ENCODE results near the gene RPS21.

Gene RPS21

GRCh38 chr20:62406635-62407176, 19.8 kb downstream of the RPS21 start:
- H3K4me1 ChIP-seq (ENCODE audit: control insufficient read depth in 1 of 2, insufficient read depth in 1 of 2, low read depth in 1 of 2, low read length in 1 of 2), result peaks cover 29 to 38% of the 10 kb centered on the region in 2 experiments
- H3K36me3 ChIP-seq, result peaks cover 15% of the 10 kb centered on the region
- no peak for TF ChIP-seq CTCF (IDR thresholded peaks at IDR 0.05)
- H3K27me3 ChIP-seq, result peaks cover 18% of the 10 kb centered on the region
- H3K4me3 ChIP-seq (ENCODE audit: low read depth in 1 of 2, low read length in 1 of 2), result peak overlapping the region; percentile 55 to 59
- H3K9me3 ChIP-seq, result no peaks in the 10 kb centered on the region
- peak overlapping the region; percentile 49 for H3K27ac ChIP-seq

GRCh38 chr20:62407221-62407992, 20.5 kb downstream of the RPS21 start, which contains the start of gene CABLES2:
Gene CABLES2 (minus strand): TSS chr20:62407285. CDS start chr20:62407276, 9 bp downstream.
- Histone ChIP-seq H3K4me3 (ENCODE audit: low read depth in 1 of 2, low read length in 1 of 2) (peak within 1 kb of the TSS; percentile 81 to 82), H3K36me3 (peaks cover 8% of the 10 kb centered on the region), H3K9me3 (no peaks in the 10 kb centered on the region), H3K4me1 (ENCODE audit: control insufficient read depth in 1 of 2, insufficient read depth in 1 of 2, low read depth in 1 of 2, low read length in 1 of 2) (peaks cover 29 to 38% of the 10 kb centered on the region in 2 experiments), H3K27ac (peak within 1 kb of the TSS; percentile 67), H3K27me3 (peaks cover 18% of the 10 kb centered on the region)
- peak; percentile 77 for TF ChIP-seq CTCF (IDR thresholded peaks at IDR 0.05)

GRCh38 chr20:62408055-62408454, 21.2 kb downstream of the RPS21 start:
- peaks cover 3% of the 10 kb centered on the region for H3K36me3 ChIP-seq
- H3K4me3 ChIP-seq (ENCODE audit: low read depth in 1 of 2, low read length in 1 of 2), result peak overlapping the region; percentile 81 to 82
- H3K27ac ChIP-seq, result peak overlapping the region; percentile 67
- TF ChIP-seq CTCF (IDR thresholded peaks at IDR 0.05), result no peak
- peaks cover 29 to 38% of the 10 kb centered on the region in 2 experiments for H3K4me1 ChIP-seq (ENCODE audit: control insufficient read depth in 1 of 2, insufficient read depth in 1 of 2, low read depth in 1 of 2, low read length in 1 of 2)
- H3K27me3 ChIP-seq, result peaks cover 18% of the 10 kb centered on the region
- H3K9me3 ChIP-seq, result no peaks in the 10 kb centered on the region

- Histone ChIP-seq H3K9me3 (no peaks in the 10 kb centered on the region), H3K27ac (no peak overlapping the region), H3K36me3 (no peaks in the 10 kb centered on the region), H3K4me3 (ENCODE audit: low read depth in 1 of 2, low read length in 1 of 2) (no peak overlapping the region), H3K4me1 (ENCODE audit: control insufficient read depth in 1 of 2, insufficient read depth in 1 of 2, low read depth in 1 of 2, low read length in 1 of 2) (peaks cover 29 to 38% of the 10 kb centered on the region in 2 experiments), H3K27me3 (peaks cover 18% of the 10 kb centered on the region)
- no peak for TF ChIP-seq CTCF (IDR thresholded peaks at IDR 0.05)
Measured at GRCh38 chr20:62408640-62409039, 21.7 kb downstream of the RPS21 start.

- no peak overlapping the region for H3K4me3 ChIP-seq (ENCODE audit: low read depth in 1 of 2, low read length in 1 of 2)
- H3K36me3 ChIP-seq, result no peaks in the 10 kb centered on the region
- peaks cover 18% of the 10 kb centered on the region for H3K27me3 ChIP-seq
- H3K9me3 ChIP-seq, result no peaks in the 10 kb centered on the region
- TF ChIP-seq CTCF (IDR thresholded peaks at IDR 0.05), result no peak
- H3K4me1 ChIP-seq (ENCODE audit: control insufficient read depth in 1 of 2, insufficient read depth in 1 of 2, low read depth in 1 of 2, low read length in 1 of 2), result peaks cover 29 to 38% of the 10 kb centered on the region in 2 experiments
- no peak overlapping the region for H3K27ac ChIP-seq
Measured at GRCh38 chr20:62409086-62409853, 22.4 kb downstream of the RPS21 start.
